H1 (cell line): Measurements from ENCODE around the gene HOXB8. TPM values are rescaled to one million over a fixed set of nuclear protein-coding genes. Genes with fewer than 3 reads are reported as not detected.
A peak's percentile ranks its signal among the peaks of the same experiment; 100 is the strongest.

ENCODE experiments used
- CTCF ChIA-PET: fragments of 300-600 bp; sonication (Branson Sonifier 250); formaldehyde crosslinking; loops from one replicate; lab custom pipeline; 2021; ENCODE audit not compliant: partially characterized antibody; lab: Charles Lee
- POLR2A ChIA-PET: fragments of 300-600 bp; sonication (Branson Sonifier 250); formaldehyde crosslinking; loops from one replicate; lab custom pipeline; 2021; ENCODE audit warnings: inconsistent platforms; ENCODE audit not compliant: partially characterized antibody; lab: Charles Lee
- DNase-seq, 2 experiments: peaks; one replicate each; pipeline versions ENCODE4 v3.0.0 to v3.0.0-alpha.2; 2010 to 2022; ENCODE audit warnings: low spot score in 2 of 2, low read depth in 1 of 2, mixed read lengths in 1 of 2
- FAIRE-seq: peaks from 2 replicates; lab custom pipeline; 2011; peaks lifted over from hg19 to GRCh38; lab: Jason Lieb, UNC
- H2AFZ ChIP-seq: 2 replicates; pipeline ENCODE4 v1.8.1; 2012; ENCODE audit warnings: low read length, inconsistent platforms
- H2AK5ac ChIP-seq: 2 replicates; pipeline ENCODE4 v1.6.1; 2013; ENCODE audit warnings: low read depth, low read length
- H2BK120ac ChIP-seq: replicated peaks from 2 replicates; pipeline ENCODE3; 2013; ENCODE audit warnings: low read depth, low read length, inconsistent platforms
- H2BK12ac ChIP-seq: 2 replicates; pipeline ENCODE4 v1.6.1; 2013; ENCODE audit warnings: low read depth, low read length
- H2BK15ac ChIP-seq: 2 replicates; pipeline ENCODE4 v1.6.1; 2013; ENCODE audit warnings: low read length
- H2BK20ac ChIP-seq: 2 replicates; pipeline ENCODE4 v1.6.1; 2013; ENCODE audit warnings: low read length
- H2BK5ac ChIP-seq: 2 replicates; pipeline ENCODE4 v1.6.1; 2013; ENCODE audit warnings: low read depth, low read length
- H3K14ac ChIP-seq: 2 replicates; pipeline ENCODE4 v1.6.1; 2013; ENCODE audit warnings: inconsistent platforms; ENCODE audit not compliant: insufficient read length
- H3K18ac ChIP-seq: 2 replicates; pipeline ENCODE4 v1.6.1; 2013; ENCODE audit warnings: low read length; ENCODE audit errors: extremely low read depth
- H3K23ac ChIP-seq: 2 replicates; pipeline ENCODE4 v1.6.1; 2013; ENCODE audit warnings: inconsistent platforms; ENCODE audit not compliant: insufficient read length
- H3K23me2 ChIP-seq: 2 replicates; pipeline ENCODE4 v1.6.1; 2013; ENCODE audit warnings: low read depth, low read length
- H3K27ac ChIP-seq: 2 replicates; pipeline ENCODE4 v1.6.1; 2011; ENCODE audit warnings: low read depth, low read length, inconsistent platforms
- H3K27me3 ChIP-seq, 4 experiments: replicated peaks in 1 of 4; 1 replicate in 1 of 4; 2 replicates in 3 of 4; pipeline versions ENCODE4 v1.6.1 to v1.8.1; 2011 to 2013; ENCODE audit warnings: low read length in 3 of 4, mild to moderate bottlenecking in 3 of 4, inconsistent platforms in 2 of 4, mixed read lengths in 2 of 4, moderate library complexity in 1 of 4; ENCODE audit not compliant: control insufficient read depth in 3 of 4, insufficient read depth in 3 of 4; ENCODE audit errors: extremely low read depth in 1 of 4
- H3K36me3 ChIP-seq, 4 experiments: 2 replicates each; pipeline versions ENCODE4 v1.6.1 to v1.8.1; 2011 to 2013; ENCODE audit warnings: mild to moderate bottlenecking in 4 of 4, low read length in 3 of 4, moderate library complexity in 2 of 4, control low read depth in 1 of 4, inconsistent platforms in 1 of 4; ENCODE audit not compliant: insufficient read depth in 4 of 4, control insufficient read depth in 2 of 4
- H3K4ac ChIP-seq: replicated peaks from 2 replicates; pipeline ENCODE3; 2013; ENCODE audit warnings: low read length, low read depth, mixed read lengths, inconsistent platforms; ENCODE audit not compliant: insufficient read length
- H3K4me1 ChIP-seq, 4 experiments: replicated peaks in 1 of 4; 1 replicate in 1 of 4; 2 replicates in 3 of 4; pipeline versions ENCODE4 v1.6.1 to v1.8.1; 2011 to 2013; ENCODE audit warnings: low read length in 3 of 4, inconsistent platforms in 2 of 4, mixed read lengths in 1 of 4; ENCODE audit not compliant: insufficient read depth in 4 of 4, control insufficient read depth in 3 of 4
- H3K4me2 ChIP-seq, 2 experiments: 2 replicates each; pipeline versions ENCODE4 v1.6.1 to v1.8.1; 2011 to 2013; ENCODE audit warnings: low read depth in 2 of 2, low read length in 2 of 2, control low read depth in 1 of 2, inconsistent platforms in 1 of 2, mild to moderate bottlenecking in 1 of 2; ENCODE audit not compliant: insufficient read depth in 1 of 2
- H3K4me3 ChIP-seq, 4 experiments: fragments of 200-600, 300-600 bp in 1 of 4; sonication (generic), shearing (Covaris generic), sonication (Bioruptor Twin) in 1 of 4; 2 replicates each; pipeline versions ENCODE4 v1.5.1 to v1.8.1; 2011 to 2016; ENCODE audit warnings: low read length in 4 of 4, low read depth in 3 of 4, control low read depth in 2 of 4, inconsistent platforms in 2 of 4, mild to moderate bottlenecking in 2 of 4, mixed read lengths in 1 of 4, moderate library complexity in 1 of 4; ENCODE audit not compliant: insufficient read depth in 2 of 4; ENCODE audit errors: extremely low read depth in 1 of 4
- H3K56ac ChIP-seq: replicated peaks from 2 replicates; pipeline ENCODE3; 2013; ENCODE audit warnings: low read depth, mild to moderate bottlenecking, mixed read lengths, low read length, inconsistent platforms; ENCODE audit not compliant: insufficient read length
- H3K79me1 ChIP-seq: 2 replicates; pipeline ENCODE4 v1.6.1; 2013; ENCODE audit warnings: low read depth, low read length, control low read depth
- H3K79me2 ChIP-seq, 2 experiments: 2 replicates each; pipeline versions ENCODE4 v1.6.1 to v1.8.1; 2012 to 2013; ENCODE audit warnings: low read length in 2 of 2, mild to moderate bottlenecking in 2 of 2, inconsistent platforms in 1 of 2; ENCODE audit not compliant: insufficient read depth in 2 of 2, control insufficient read depth in 1 of 2
- H3K9ac ChIP-seq, 4 experiments: replicated peaks in 1 of 4; 1 replicate in 1 of 4; 2 replicates in 3 of 4; pipeline versions ENCODE4 v1.6.1 to v1.8.1; 2011 to 2013; ENCODE audit warnings: low read depth in 3 of 4, low read length in 3 of 4, control low read depth in 2 of 4, mild to moderate bottlenecking in 2 of 4, moderate library complexity in 2 of 4, inconsistent platforms in 1 of 4; ENCODE audit errors: extremely low read depth in 1 of 4
- H3K9me3 ChIP-seq, 2 experiments: 2 replicates each; pipeline versions ENCODE4 v1.6.1 to v1.8.1; 2012 to 2013; ENCODE audit warnings: mild to moderate bottlenecking in 2 of 2, moderate library complexity in 2 of 2, control low read depth in 1 of 2, inconsistent platforms in 1 of 2, low read depth in 1 of 2, low read length in 1 of 2, mixed read lengths in 1 of 2; ENCODE audit not compliant: insufficient read depth in 2 of 2
- H4K20me1 ChIP-seq, 2 experiments: replicated peaks in 1 of 2; 2 replicates each; pipeline versions ENCODE3 to v1.8.1; 2011 to 2013; ENCODE audit warnings: inconsistent platforms in 2 of 2, low read length in 2 of 2, mild to moderate bottlenecking in 1 of 2; ENCODE audit not compliant: insufficient read depth in 2 of 2, control insufficient read depth in 1 of 2
- H4K5ac ChIP-seq: 2 replicates; pipeline ENCODE4 v1.6.1; 2013; ENCODE audit warnings: low read length, low read depth, mixed read lengths, inconsistent platforms; ENCODE audit not compliant: insufficient read length
- H4K8ac ChIP-seq: 2 replicates; pipeline ENCODE4 v1.8.0; 2013; ENCODE audit warnings: mild to moderate bottlenecking, moderate library complexity, low read length, inconsistent platforms; ENCODE audit not compliant: insufficient read depth; ENCODE audit errors: extremely low read depth
- H4K91ac ChIP-seq: replicated peaks from 2 replicates; pipeline ENCODE3; 2013; ENCODE audit warnings: low read length, mixed read lengths, inconsistent platforms; ENCODE audit not compliant: insufficient read length
- BACH1 ChIP-seq: IDR thresholded peaks from 2 replicates; pipeline ENCODE4 v1.6.1; 2012; ENCODE audit warnings: low read length, improper control_type of control experiment
- EZH2 ChIP-seq: fragments of 200-600 bp; sonication (generic); IDR thresholded peaks from 2 replicates; pipeline ENCODE4 v1.7.1; 2012; ENCODE audit warnings: low read depth, mild to moderate bottlenecking, moderate library complexity, low read length, inconsistent platforms; ENCODE audit not compliant: severe bottlenecking
- RAD21 ChIP-seq, 2 experiments: IDR thresholded peaks in 1 of 2; conservative IDR thresholded peaks in 1 of 2; 2 replicates each; pipeline ENCODE4 v1.6.1; 2011; ENCODE audit warnings: low read depth in 2 of 2, low read length in 2 of 2, improper control_type of control experiment in 1 of 2, inconsistent platforms in 1 of 2, mild to moderate bottlenecking in 1 of 2, moderate library complexity in 1 of 2
- RBBP5 ChIP-seq: IDR thresholded peaks from 2 replicates; pipeline ENCODE4 v1.7.1; 2012; ENCODE audit warnings: low read depth, mild to moderate bottlenecking, inconsistent platforms, low read length, moderate library complexity, borderline replicate concordance
- RNF2 ChIP-seq: fragments of 200-900, 300-1000 bp; sonication (generic); IDR thresholded peaks from 2 replicates; pipeline ENCODE4 v1.7.1; 2016; ENCODE audit warnings: borderline replicate concordance, low read depth, mild to moderate bottlenecking, antibody characterized with exemption, low read length; ENCODE audit not compliant: poor library complexity, severe bottlenecking; ENCODE audit errors: missing control alignments
- RXRA ChIP-seq: IDR thresholded peaks from 2 replicates; pipeline ENCODE4 v1.6.1; 2011; ENCODE audit warnings: low read depth, mild to moderate bottlenecking, low read length, moderate library complexity; ENCODE audit not compliant: insufficient read depth
- SP1 ChIP-seq: IDR thresholded peaks from 2 replicates; pipeline ENCODE4 v1.6.1; 2011; ENCODE audit warnings: low read depth, low read length
- SUZ12 ChIP-seq: fragments of 200-600 bp; sonication (generic); IDR thresholded peaks from 2 replicates; pipeline ENCODE4 v1.6.1; 2012; ENCODE audit warnings: mild to moderate bottlenecking, inconsistent platforms, low read length, moderate library complexity, mixed read lengths
- TCF12 ChIP-seq: IDR thresholded peaks from 2 replicates; pipeline ENCODE4 v1.6.1; 2011; ENCODE audit warnings: low read depth, mild to moderate bottlenecking, low read length
- WGBS, 2 experiments: shearing (Covaris generic) in 1 of 2; methylation state at CpG; one replicate each; pipeline versions ENCODE4 v1.1.6 to v1.1.7; 2013 to 2015; ENCODE audit warnings: low lambda C conversion rate in 2 of 2, mixed read lengths in 2 of 2, inconsistent platforms in 1 of 2, low coverage in 1 of 2, missing lambda C conversion rate in 1 of 2; ENCODE audit not compliant: insufficient replicate concordance in 2 of 2, insufficient coverage in 1 of 2, insufficient read length in 1 of 2; ENCODE audit errors: extremely low coverage in 1 of 2, missing lambda C conversion rate in 1 of 2; 5-methylcytosine and 5-hydroxymethylcytosine counted together
- polyA plus RNA-seq, 7 experiments: library from polyadenylated mRNA; depleted of rRNA in 3 of 7; stranded (reverse) in 5 of 7; unstranded in 2 of 7; fragments of >200 nt in 5 of 7; fragments of 200-250 nt in 2 of 7; gene quantifications; 1 replicate in 5 of 7; 2 replicates in 1 of 7; 4 replicates in 1 of 7; pipeline versions ENCODE4 v1.2.1 to v1.2.3, GENCODE V29; 2011 to 2013; ENCODE audit warnings: missing spikeins in 2 of 7, mixed read lengths in 2 of 7
- total RNA-seq: library from RNA; stranded (reverse); fragmentation: NEBNext Ultra II Directional; extraction: Animal tissue kit (Norgen Biotek cat#: 25700); gene quantifications from 2 replicates; pipeline ENCODE4 v1.2.1, GENCODE V29; 2021
- TF ChIP-seq, protein P1 (sequence below), 3 experiments: IDR thresholded peaks; 1 replicate in 2 of 3; 2 replicates in 1 of 3; pipeline versions ENCODE4 v1.5.1 to v1.6.1; 2011; ENCODE audit warnings: low read length in 3 of 3, mild to moderate bottlenecking in 3 of 3, inconsistent platforms in 2 of 3, low read depth in 1 of 3, moderate library complexity in 1 of 3; ENCODE audit not compliant: insufficient read depth in 1 of 3; ENCODE audit errors: control extremely low read depth in 1 of 3

The HOXB8 gene
- total and polyA plus RNA-seq, 2 of the 8 experiments (the other 6 are each of a cell fraction or from before 2014, with no cell fraction given) = not detected

- H3K14ac ChIP-seq = no peak overlapping the region
- no peaks in the 10 kb centered on the region for H3K79me1 ChIP-seq
- no peak overlapping the region for H3K23ac ChIP-seq
- no peak for FAIRE-seq
- H3K4ac ChIP-seq = no peak overlapping the region
- ChIA-PET CTCF (interaction anchor here (0.6 to 4.4 kb wide), 14 partner anchors 8 to 1596 kb away, joined by 3 to 21 read pairs (median 3); partner anchors contain the start of genes HOXB5 and HOXB8), POLR2A (interaction anchor here (1.9 kb wide), 1 partner anchor 36 kb away, joined by 4 read pairs; no protein-coding TSS in a partner anchor)
- peak overlapping the region; percentile 22 for H2BK12ac ChIP-seq
- H3K23me2 ChIP-seq = no peaks in the 10 kb centered on the region; the same call in 1 of the 2 replicates
- peaks cover 32 to 41% of the 10 kb centered on the region in 2 experiments for H4K20me1 ChIP-seq
- no peak overlapping the region for H3K4me2 ChIP-seq
- no peak overlapping the region for H2BK15ac ChIP-seq
- no peaks in the 10 kb centered on the region for H3K9me3 ChIP-seq
- peaks cover 0 to 12% (median 7%) of the 10 kb centered on the region in 4 experiments; a peak in 6 of 7 replicates for H3K4me1 ChIP-seq
- no peak overlapping the region for H3K56ac ChIP-seq
- peak overlapping the region; percentile 59; the same call in 1 of the 2 replicates for H2AK5ac ChIP-seq
- peaks cover 99 to 100% (median 100%) of the 10 kb centered on the region in 4 experiments for H3K27me3 ChIP-seq
- no peak overlapping the region for H3K4me3 ChIP-seq
- 22% methylated on average over 4 of the region's 4 CpGs; no CpG with 5 or more reads in 1 of the 2 experiments for WGBS, 2 experiments
- H4K8ac ChIP-seq = no peak overlapping the region
- H4K91ac ChIP-seq = no peak overlapping the region
- no peak for DNase-seq
- no peak overlapping the region for H3K27ac ChIP-seq
- no peak overlapping the region for H2AFZ ChIP-seq
- no peak overlapping the region for H3K9ac ChIP-seq
- H3K79me2 ChIP-seq = no peaks in the 10 kb centered on the region
- 0 out of 2 replicates have a peak overlapping the region, but pooled peaks have one; percentile 14 for H3K18ac ChIP-seq
- H4K5ac ChIP-seq = no peak overlapping the region
- H2BK120ac ChIP-seq = no peak overlapping the region
- peaks cover 0 to 13% (median 0%) of the 10 kb centered on the region in 4 experiments; a peak in 1 of 8 replicates for H3K36me3 ChIP-seq
- no peak overlapping the region for H2BK5ac ChIP-seq
- no peak overlapping the region for H2BK20ac ChIP-seq
- TF ChIP-seq SP1 = no peak
- TF ChIP-seq RAD21 (IDR thresholded peaks at IDR 0.05 in 1 of 2, conservative IDR thresholded peaks at IDR 0.05 in 1 of 2; ENCODE audit: low read depth in 2 of 2, low read length in 2 of 2) = no peak
- no peak for TF ChIP-seq RBBP5
- TF ChIP-seq TCF12 = no peak
- TF ChIP-seq, protein P1, sequence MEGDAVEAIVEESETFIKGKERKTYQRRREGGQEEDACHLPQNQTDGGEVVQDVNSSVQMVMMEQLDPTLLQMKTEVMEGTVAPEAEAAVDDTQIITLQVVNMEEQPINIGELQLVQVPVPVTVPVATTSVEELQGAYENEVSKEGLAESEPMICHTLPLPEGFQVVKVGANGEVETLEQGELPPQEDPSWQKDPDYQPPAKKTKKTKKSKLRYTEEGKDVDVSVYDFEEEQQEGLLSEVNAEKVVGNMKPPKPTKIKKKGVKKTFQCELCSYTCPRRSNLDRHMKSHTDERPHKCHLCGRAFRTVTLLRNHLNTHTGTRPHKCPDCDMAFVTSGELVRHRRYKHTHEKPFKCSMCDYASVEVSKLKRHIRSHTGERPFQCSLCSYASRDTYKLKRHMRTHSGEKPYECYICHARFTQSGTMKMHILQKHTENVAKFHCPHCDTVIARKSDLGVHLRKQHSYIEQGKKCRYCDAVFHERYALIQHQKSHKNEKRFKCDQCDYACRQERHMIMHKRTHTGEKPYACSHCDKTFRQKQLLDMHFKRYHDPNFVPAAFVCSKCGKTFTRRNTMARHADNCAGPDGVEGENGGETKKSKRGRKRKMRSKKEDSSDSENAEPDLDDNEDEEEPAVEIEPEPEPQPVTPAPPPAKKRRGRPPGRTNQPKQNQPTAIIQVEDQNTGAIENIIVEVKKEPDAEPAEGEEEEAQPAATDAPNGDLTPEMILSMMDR (IDR thresholded peaks at IDR 0.05; ENCODE audit: control extremely low read depth in 1 of 3, insufficient read depth in 1 of 3, low read depth in 1 of 3, low read length in 3 of 3) = no peak
- TF ChIP-seq SUZ12 = peak; percentile 21
- TF ChIP-seq RXRA = no peak
- TF ChIP-seq EZH2 = peak; percentile 32
- no peak for TF ChIP-seq BACH1
- TF ChIP-seq RNF2 = peak; percentile 79
Measured at GRCh38 chr17:48623583-48623982, 8.5 kb upstream of the HOXB8 start.
